Hepatocyte (in vitro differentiated cells): Measurements from ENCODE around the gene CHEK2. TPM values are rescaled to one million over a fixed set of nuclear protein-coding genes. Genes with fewer than 3 reads are reported as not detected.
"Not testable (repeated sequence)": the region's sequence is repeated elsewhere in the genome, so short reads cannot be mapped to it uniquely, and the experiment has no call there.

Experiments
- DNase-seq: peaks from one replicate; pipeline ENCODE4 v3.0.0-alpha.2; 2016; ENCODE audit warnings: low spot score
- H2AFZ ChIP-seq: fragments of 200-600 bp; sonication (generic); 2 replicates; pipeline ENCODE4 v1.6.0; 2016; ENCODE audit warnings: antibody characterized with exemption, mild to moderate bottlenecking
- H3K27ac ChIP-seq: fragments of 200-600 bp; sonication (generic); 2 replicates; pipeline ENCODE4 v1.5.1; 2016; ENCODE audit warnings: mild to moderate bottlenecking
- H3K27me3 ChIP-seq: fragments of 200-600 bp; sonication (generic); 2 replicates; pipeline ENCODE4 v1.6.1; 2016
- H3K36me3 ChIP-seq: fragments of 200-600 bp; sonication (generic); replicated peaks from 2 replicates; pipeline ENCODE4 v1.5.1; 2016; ENCODE audit warnings: low read depth; ENCODE audit not compliant: insufficient read depth
- H3K4me1 ChIP-seq: fragments of 200-600 bp; sonication (generic); 2 replicates; pipeline ENCODE4 v1.5.1; 2016; ENCODE audit warnings: mild to moderate bottlenecking, moderate library complexity; ENCODE audit not compliant: insufficient read depth
- H3K4me2 ChIP-seq: fragments of 200-600 bp; sonication (generic); 2 replicates; pipeline ENCODE4 v1.6.0; 2016
- H3K4me3 ChIP-seq: fragments of 200-600 bp; sonication (generic); 2 replicates; pipeline ENCODE4 v1.5.1; 2016; ENCODE audit warnings: mild to moderate bottlenecking
- H3K79me2 ChIP-seq: fragments of 200-600 bp; sonication (generic); 2 replicates; pipeline ENCODE4 v1.6.0; 2017; ENCODE audit warnings: mild to moderate bottlenecking
- H3K9me2 ChIP-seq: fragments of 200-600 bp; sonication (generic); replicated peaks from 2 replicates; pipeline ENCODE4 v1.6.0; 2017; ENCODE audit warnings: mild to moderate bottlenecking; ENCODE audit not compliant: insufficient read depth
- H3K9me3 ChIP-seq: fragments of 200-600 bp; sonication (generic); 2 replicates; pipeline ENCODE4 v1.5.1; 2016; ENCODE audit warnings: low read depth, mild to moderate bottlenecking
- H4K20me1 ChIP-seq: fragments of 200-600 bp; sonication (generic); 2 replicates; pipeline ENCODE4 v1.6.0; 2016; ENCODE audit warnings: mild to moderate bottlenecking; ENCODE audit not compliant: insufficient read depth, poor library complexity, severe bottlenecking
- CTCF ChIP-seq: fragments of 200-600 bp; sonication (generic); IDR thresholded peaks from 2 replicates; pipeline ENCODE4 v1.5.1; 2016; ENCODE audit warnings: antibody characterized with exemption, mild to moderate bottlenecking; ENCODE audit not compliant: poor library complexity
- EZH2 ChIP-seq: fragments of 200-600 bp; sonication (generic); IDR thresholded peaks from 2 replicates; pipeline ENCODE4 v1.6.1; 2016; ENCODE audit warnings: antibody characterized with exemption, mild to moderate bottlenecking, borderline replicate concordance
- EZH2phosphoT487 ChIP-seq: fragments of 200-600 bp; sonication (generic); IDR thresholded peaks from one replicate; pipeline ENCODE4 v1.6.1; 2018; ENCODE audit warnings: antibody characterized with exemption, mild to moderate bottlenecking, low read depth, moderate library complexity; ENCODE audit not compliant: unreplicated experiment, severe bottlenecking
- WGBS: methylation state at CpG from one replicate; pipeline ENCODE4 v1.1.6; 2016; ENCODE audit warnings: low lambda C conversion rate; ENCODE audit errors: missing lambda C conversion rate; 5-methylcytosine and 5-hydroxymethylcytosine counted together
- polyA plus RNA-seq: library from polyadenylated mRNA; unstranded; fragments of >200 nt; fragmentation: Nextera tagmentation; extraction: Ambion mirVana; gene quantifications from 2 replicates; pipeline ENCODE4 v1.2.1, GENCODE V29; 2016
- total RNA-seq: library from RNA; depleted of rRNA; stranded (reverse); fragments of >200 nt; gene quantifications from 2 replicates; pipeline ENCODE4 v1.2.3, GENCODE V29; 2014

Gene CHEK2
- total and polyA plus RNA-seq, 2 experiments from 2014 or later, result 17.1 to 25.9 TPM

GRCh38 chr22:28743852-28744251 is 2.2 kb upstream of the CHEK2 start:
- Histone ChIP-seq H3K36me3 (no peaks in the 10 kb centered on the region), H4K20me1 (no peaks in the 10 kb centered on the region), H3K4me1 (peaks cover 8% of the 10 kb centered on the region), H3K4me2 (peak overlapping the region; percentile 88), H3K79me2 (peaks cover 39% of the 10 kb centered on the region), H3K27me3 (no peaks in the 10 kb centered on the region), H3K9me2 (no peaks in the 10 kb centered on the region), H2AFZ (no peak overlapping the region), H3K27ac (no peak overlapping the region), H3K4me3 (no peak overlapping the region), H3K9me3 (no peaks in the 10 kb centered on the region)
- no peak for DNase-seq
- 100% methylated on average over 3 of the region's 3 CpGs for WGBS
- TF ChIP-seq EZH2, result no peak
- TF ChIP-seq CTCF, result no peak
- no peak for TF ChIP-seq EZH2phosphoT487

- Histone ChIP-seq H3K79me2 (peaks cover 45% of the 10 kb centered on the region), H3K4me3 (peak overlapping the region; percentile 59), H3K9me2 (no peaks in the 10 kb centered on the region), H3K4me1 (peaks cover 8% of the 10 kb centered on the region), H3K4me2 (peak overlapping the region; percentile 88), H3K27me3 (no peaks in the 10 kb centered on the region), H3K9me3 (no peaks in the 10 kb centered on the region), H4K20me1 (no peaks in the 10 kb centered on the region), H2AFZ (peak overlapping the region; percentile 43), H3K36me3 (no peaks in the 10 kb centered on the region), H3K27ac (peak overlapping the region; percentile 92)
- WGBS, result 2% methylated on average over 3 of the region's 10 CpGs
- TF ChIP-seq EZH2, result no peak
- TF ChIP-seq EZH2phosphoT487, result no peak
- no peak for TF ChIP-seq CTCF
- DNase-seq, result no peak
Observed at GRCh38 chr22:28742562-28742962, 942 bp upstream of the CHEK2 start.

GRCh38 chr22:28741200-28741784 is 328 bp downstream of the CHEK2 start:
- Histone ChIP-seq H3K79me2 (peaks cover 51% of the 10 kb centered on the region), H3K4me2 (peak overlapping the region; percentile 73), H3K27ac (peak overlapping the region; percentile 8), H4K20me1 (no peaks in the 10 kb centered on the region), H3K36me3 (no peaks in the 10 kb centered on the region), H3K27me3 (no peaks in the 10 kb centered on the region), H3K9me2 (no peaks in the 10 kb centered on the region), H3K4me1 (peaks cover 8% of the 10 kb centered on the region), H3K4me3 (peak overlapping the region; percentile 13), H3K9me3 (no peaks in the 10 kb centered on the region), H2AFZ (peak overlapping the region; percentile 38)
- DNase-seq, result no peak
- TF ChIP-seq CTCF (no peak), EZH2phosphoT487 (no peak), EZH2 (no peak)
- 10% methylated on average over 18 of the region's 18 CpGs for WGBS

- not testable (repeated sequence) for H3K4me3 ChIP-seq, H2AFZ ChIP-seq, DNase-seq, H3K4me2 ChIP-seq, H3K36me3 ChIP-seq, H3K9me2 ChIP-seq, H3K4me1 ChIP-seq, H4K20me1 ChIP-seq, H3K9me3 ChIP-seq, H3K27me3 ChIP-seq
- Histone ChIP-seq H3K79me2 (peaks cover 48% of the 10 kb centered on the region), H3K27ac (peak overlapping the region; percentile 66)
- 91% methylated on average over 8 of the region's 8 CpGs for WGBS
Observed at GRCh38 chr22:28738876-28739275, 2.7 kb downstream of the CHEK2 start.
